GM19023 (cell line): Measurements from ENCODE around the gene POM121L2.

Experiments
- ATAC-seq: cut with Tn5 transposase; IDR thresholded peaks from one replicate; pipeline ENCODE4 v1.9.1; 2021; ENCODE audit warnings: mild to moderate bottlenecking, moderate library complexity; ENCODE audit not compliant: unreplicated experiment

POM121L2 gene

DNA sequence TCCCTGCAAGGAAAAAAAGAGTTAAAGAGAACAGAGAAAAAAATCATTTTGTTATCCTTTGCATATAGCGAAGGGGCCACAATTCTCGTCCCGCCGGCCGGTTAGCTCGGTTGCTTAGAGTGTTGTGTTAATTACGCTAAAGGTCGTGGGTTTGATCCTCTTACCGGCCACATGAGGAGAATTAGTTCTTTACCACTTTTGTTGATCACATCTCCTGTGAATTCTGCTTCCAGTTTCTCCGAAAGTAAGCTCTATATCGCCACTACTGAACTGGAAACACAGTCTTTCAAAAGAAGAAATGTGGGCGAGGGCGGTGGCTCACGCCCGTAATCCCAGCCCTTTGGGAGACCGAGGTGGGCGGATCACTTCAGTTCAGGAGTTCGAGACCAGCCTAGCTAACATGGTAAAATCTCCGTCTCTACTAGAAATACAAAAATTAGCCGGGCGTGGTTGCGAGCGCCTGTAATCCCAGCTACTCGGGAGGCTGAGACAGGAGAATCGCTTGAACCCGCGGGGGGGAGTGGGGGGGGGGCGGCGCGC, 51.2 kb downstream of the POM121L2 start:
- no peak for ATAC-seq

DNA sequence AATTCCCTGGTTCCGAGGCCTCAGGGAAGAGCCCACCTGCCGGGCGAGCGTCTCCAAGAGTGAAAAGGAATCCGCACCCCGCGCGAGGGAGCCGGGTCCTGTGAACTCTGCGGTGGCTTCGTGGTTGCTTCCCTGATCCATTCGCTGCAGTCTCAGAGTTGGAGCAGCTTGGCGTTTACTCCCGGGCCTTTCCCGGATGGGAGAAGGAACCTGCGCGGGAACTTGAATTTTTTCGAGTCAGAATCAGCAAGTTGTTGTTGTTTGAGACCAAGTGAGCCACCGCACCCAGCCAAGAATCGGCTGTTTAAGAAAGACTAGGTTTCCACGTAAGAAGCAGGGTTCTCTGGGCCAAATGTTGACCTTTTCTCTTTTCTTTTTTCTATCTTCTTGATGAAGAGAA, 51.7 kb downstream of the POM121L2 start:
- ATAC-seq: no peak
